GM23248 (cell line): ENCODE measurements around the gene NHLH2.

Experiments
- EZH2 ChIP-seq: fragments of 200-600 bp; sonication (generic); IDR thresholded peaks from 2 replicates; pipeline ENCODE4 v1.6.1; 2018; ENCODE audit warnings: antibody characterized with exemption, mild to moderate bottlenecking; ENCODE audit not compliant: insufficient read depth, poor library complexity, severe bottlenecking
- EZH2phosphoT487 ChIP-seq: fragments of 200-600 bp; sonication (generic); IDR thresholded peaks from 2 replicates; pipeline ENCODE4 v1.6.1; 2018; ENCODE audit warnings: antibody characterized with exemption, moderate library complexity, mild to moderate bottlenecking, low read depth; ENCODE audit not compliant: insufficient read depth

DNA sequence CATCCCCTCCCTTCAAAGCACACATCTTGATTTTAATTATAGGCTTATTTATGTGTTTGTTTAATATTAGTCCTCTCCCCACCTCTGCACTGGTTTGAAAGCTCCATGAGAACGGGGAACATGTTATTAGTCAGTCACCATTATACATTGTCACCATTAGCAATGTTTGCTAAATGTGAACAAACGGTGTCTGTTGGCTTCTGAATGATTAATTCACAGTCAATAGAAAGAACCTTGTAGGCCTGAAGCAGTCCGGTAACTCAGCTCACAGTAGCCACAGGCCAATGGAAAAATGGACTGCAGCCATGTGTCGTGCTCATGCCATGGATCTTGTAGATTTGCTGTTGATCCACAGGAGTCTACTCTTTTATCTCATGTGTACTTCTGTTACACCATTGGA, 49.7 kb upstream of the NHLH2 start:
- TF ChIP-seq EZH2 (no peak), EZH2phosphoT487 (no peak)
